Measurements from ENCODE around the gene SPACA6. TPM values are rescaled to one million over a fixed set of nuclear protein-coding genes. Genes with fewer than 3 reads are reported as not detected.

Gene SPACA6
- total and polyA plus RNA-seq, 2 of the 8 experiments (the other 6 are each of a cell fraction or from before 2014, with no cell fraction given) = 7.1 to 7.5 TPM

GRCh38 chr19:51715850-51716249 is 22.7 kb downstream of the SPACA6 start:
- Histone ChIP-seq H2BK12ac (ENCODE audit: low read depth, low read length) (no peak overlapping the region), H3K56ac (replicated peaks; ENCODE audit: insufficient read length, low read depth, low read length) (no peak overlapping the region), H3K4ac (replicated peaks; ENCODE audit: insufficient read length, low read depth, low read length) (no peak overlapping the region), H2AFZ (ENCODE audit: low read length) (no peak overlapping the region), H4K91ac (replicated peaks; ENCODE audit: insufficient read length, low read length) (no peak overlapping the region), H2BK120ac (replicated peaks; ENCODE audit: low read depth, low read length) (no peak overlapping the region), H3K27me3 (replicated peaks in 1 of 4; ENCODE audit: control insufficient read depth in 3 of 4, extremely low read depth in 1 of 4, insufficient read depth in 3 of 4, low read length in 3 of 4) (peaks cover 9 to 29% (median 18%) of the 10 kb centered on the region in 4 experiments), H2BK5ac (ENCODE audit: low read depth, low read length) (no peak overlapping the region), H3K79me1 (ENCODE audit: low read depth, low read length) (no peaks in the 10 kb centered on the region), H4K8ac (ENCODE audit: extremely low read depth, insufficient read depth, low read length) (no peak overlapping the region), H3K9ac (replicated peaks in 1 of 4; ENCODE audit: extremely low read depth in 1 of 4, low read depth in 3 of 4, low read length in 3 of 4) (no peak overlapping the region), H3K79me2 (ENCODE audit: control insufficient read depth in 1 of 2, insufficient read depth in 2 of 2, low read length in 2 of 2) (no peaks in the 10 kb centered on the region), H3K4me2 (ENCODE audit: insufficient read depth in 1 of 2, low read depth in 2 of 2, low read length in 2 of 2) (no peak overlapping the region), H3K27ac (ENCODE audit: low read depth, low read length) (no peak overlapping the region), H3K4me1 (replicated peaks in 1 of 4; ENCODE audit: control insufficient read depth in 3 of 4, insufficient read depth in 4 of 4, low read length in 3 of 4) (0 out of 7 replicates have a peak, but pooled peaks cover 0 to 2% (median under 1%) of the 10 kb centered on the region in 4 experiments), H2BK15ac (ENCODE audit: low read length) (no peak overlapping the region), H4K20me1 (replicated peaks in 1 of 2; ENCODE audit: control insufficient read depth in 1 of 2, insufficient read depth in 2 of 2, low read length in 2 of 2) (no peaks in the 10 kb centered on the region), H3K4me3 (ENCODE audit: extremely low read depth in 1 of 4, insufficient read depth in 2 of 4, low read depth in 3 of 4, low read length in 4 of 4) (no peak overlapping the region), H3K18ac (ENCODE audit: extremely low read depth, low read length) (no peak overlapping the region), H2AK5ac (ENCODE audit: low read depth, low read length) (no peak overlapping the region), H4K5ac (ENCODE audit: insufficient read length, low read depth, low read length) (no peak overlapping the region), H2BK20ac (ENCODE audit: low read length) (no peak overlapping the region), H3K23ac (ENCODE audit: insufficient read length) (no peak overlapping the region), H3K36me3 (ENCODE audit: control insufficient read depth in 2 of 4, insufficient read depth in 4 of 4, low read length in 3 of 4) (no peaks in the 10 kb centered on the region), H3K23me2 (ENCODE audit: low read depth, low read length) (peaks cover 10% of the 10 kb centered on the region; the same call in 1 of the 2 replicates), H3K9me3 (ENCODE audit: insufficient read depth in 2 of 2, low read depth in 1 of 2, low read length in 1 of 2) (no peaks in the 10 kb centered on the region), H3K14ac (ENCODE audit: insufficient read length) (no peak overlapping the region)
- DNase-seq (ENCODE audit: low read depth in 1 of 2, low spot score in 2 of 2) (no peak), FAIRE-seq (no peak)
- 86% methylated on average over 3 of the region's 3 CpGs; no CpG with 5 or more reads in 1 of the 2 experiments for WGBS, 2 experiments (ENCODE audit: extremely low coverage in 1 of 2, insufficient coverage in 1 of 2, insufficient read length in 1 of 2, insufficient replicate concordance in 2 of 2, low coverage in 1 of 2, low lambda C conversion rate in 2 of 2, missing lambda C conversion rate in 1 of 2)
- ChIA-PET CTCF (ENCODE audit: partially characterized antibody) (no interaction called here), POLR2A (ENCODE audit: partially characterized antibody) (no interaction called here)
- TF ChIP-seq YY1 (IDR thresholded peaks at IDR 0.05; ENCODE audit: low read depth, low read length) (no peak), ATF2 (IDR thresholded peaks at IDR 0.05; ENCODE audit: low read length) (no peak), RBBP5 (IDR thresholded peaks at IDR 0.05; ENCODE audit: borderline replicate concordance, low read depth, low read length) (no peak), CBX5 (IDR thresholded peaks at IDR 0.05; ENCODE audit: low read depth, low read length) (no peak), TAF1 (IDR thresholded peaks at IDR 0.05; ENCODE audit: low read depth, low read length) (no peak), SP1 (IDR thresholded peaks at IDR 0.05; ENCODE audit: low read depth, low read length) (no peak), EGR1 (IDR thresholded peaks at IDR 0.05; ENCODE audit: borderline replicate concordance, low read depth, low read length) (no peak), SP2 (IDR thresholded peaks at IDR 0.05; ENCODE audit: low read length) (no peak), EZH2 (IDR thresholded peaks at IDR 0.05; ENCODE audit: low read depth, low read length, severe bottlenecking) (no peak), PHF8 (conservative IDR thresholded peaks at IDR 0.05; ENCODE audit: low read depth, low read length) (no peak), GABPA (IDR thresholded peaks at IDR 0.05; ENCODE audit: borderline replicate concordance, insufficient read depth, low read length) (no peak), KDM4A (IDR thresholded peaks at IDR 0.05; ENCODE audit: low read depth, low read length, severe bottlenecking) (no peak), RXRA (IDR thresholded peaks at IDR 0.05; ENCODE audit: insufficient read depth, low read depth, low read length) (no peak)
